Amniotic epithelial cell (primary cell): ENCODE measurements around the gene ALX3.

Source experiments
- DNase-seq: peaks from one replicate; pipeline ENCODE4 v3.0.0-alpha.2; 2010; ENCODE audit warnings: low read depth

ALX3 gene

DNA sequence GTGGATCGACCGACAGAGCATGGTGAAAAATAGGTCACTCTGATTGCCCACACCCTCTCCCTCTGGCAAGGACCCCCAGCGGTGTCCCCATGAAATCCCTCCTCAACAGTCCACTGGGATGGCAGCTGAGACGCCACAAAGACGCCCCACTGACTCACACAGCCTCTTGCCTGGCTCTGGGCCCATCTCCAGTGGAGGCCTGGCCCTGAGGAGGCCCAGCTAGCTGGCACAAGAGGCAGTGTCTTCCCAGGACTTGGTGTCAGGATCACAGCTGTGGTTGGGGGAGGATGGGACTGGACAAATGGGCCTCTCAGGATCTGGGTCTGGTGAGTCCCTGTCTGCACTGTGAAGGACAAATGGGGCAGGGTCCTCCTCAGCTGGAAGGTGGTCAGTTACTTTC lies 4.6 kb downstream of the ALX3 start:
- no peak for DNase-seq

DNA sequence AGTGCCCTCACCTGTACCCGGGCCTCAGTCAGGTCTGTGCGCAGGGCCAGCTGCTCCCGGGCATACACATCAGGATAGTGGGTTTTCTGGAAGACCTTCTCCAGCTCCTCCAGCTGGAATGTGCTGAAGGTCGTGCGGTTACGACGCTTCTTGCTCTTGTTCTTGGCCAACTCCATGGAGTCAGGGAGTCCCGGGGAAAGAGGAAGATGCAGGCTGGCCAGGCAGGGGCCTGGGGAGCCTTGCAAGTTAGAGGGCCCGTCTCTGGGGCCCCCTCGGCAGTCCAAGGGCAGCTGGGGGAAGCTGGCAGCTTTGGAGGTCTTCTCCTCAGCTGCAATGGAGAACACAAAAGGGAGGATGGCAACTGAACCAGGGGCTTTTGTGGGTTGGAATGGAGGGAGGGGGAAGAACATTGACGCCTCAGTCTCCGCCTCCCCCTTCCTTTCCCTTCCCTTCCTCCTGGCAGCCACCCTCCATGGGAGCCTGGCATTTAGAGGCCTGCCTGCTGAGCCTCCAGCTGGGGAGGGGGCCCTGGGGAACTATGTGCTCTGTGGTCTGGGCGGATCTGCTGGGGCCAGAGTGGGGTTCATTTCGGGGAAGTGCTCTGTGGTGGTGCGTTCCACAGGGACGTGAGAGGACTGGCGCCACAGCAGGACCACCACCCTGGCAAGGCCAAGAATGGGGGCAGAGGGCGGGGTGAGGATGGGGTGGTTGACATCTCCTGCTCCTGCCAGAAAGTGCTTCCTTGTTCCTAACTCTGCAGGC lies 5.7 kb downstream of the ALX3 start:
- DNase-seq, result no peak

DNA sequence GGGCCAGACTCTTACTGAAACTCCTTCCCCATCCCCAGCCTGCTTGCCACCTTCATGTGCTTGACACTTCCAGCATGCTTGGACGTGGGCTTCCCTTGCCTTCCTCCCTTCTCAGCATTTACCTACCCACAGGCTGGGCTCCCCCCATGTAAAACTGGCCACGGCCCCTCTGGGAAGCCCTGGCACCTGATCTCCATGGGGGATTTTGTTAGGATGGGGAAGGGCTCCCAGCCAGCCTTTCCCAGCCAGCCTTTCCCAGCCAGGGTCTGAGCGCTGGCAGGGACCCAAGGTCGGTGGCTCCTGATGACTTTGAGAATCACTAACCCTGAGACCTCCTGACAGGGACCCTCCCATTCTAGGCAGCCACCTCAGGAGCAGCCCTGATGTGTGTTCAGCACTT lies 6.7 kb downstream of the ALX3 start:
- DNase-seq, result no peak

DNA sequence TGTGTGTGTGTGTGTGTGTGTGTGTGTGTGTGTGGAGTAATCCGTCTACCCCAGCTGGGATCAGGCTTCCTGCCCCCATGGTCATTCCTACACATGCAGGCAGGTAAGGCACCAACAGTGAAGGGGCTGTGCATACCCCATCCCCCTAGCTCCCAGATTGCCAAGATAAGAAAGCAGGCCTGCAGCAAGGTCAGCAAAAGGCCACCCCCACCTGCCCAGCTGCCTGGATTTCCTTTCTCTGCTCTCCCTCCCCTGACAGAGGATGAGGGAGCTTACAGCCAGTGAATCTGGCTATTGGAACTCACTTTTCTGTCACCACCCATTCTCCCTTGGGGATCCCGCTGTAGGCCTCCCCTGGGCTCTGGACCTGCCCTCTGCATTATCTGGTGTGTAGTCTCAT lies 7.9 kb downstream of the ALX3 start:
- DNase-seq, result no peak

DNA sequence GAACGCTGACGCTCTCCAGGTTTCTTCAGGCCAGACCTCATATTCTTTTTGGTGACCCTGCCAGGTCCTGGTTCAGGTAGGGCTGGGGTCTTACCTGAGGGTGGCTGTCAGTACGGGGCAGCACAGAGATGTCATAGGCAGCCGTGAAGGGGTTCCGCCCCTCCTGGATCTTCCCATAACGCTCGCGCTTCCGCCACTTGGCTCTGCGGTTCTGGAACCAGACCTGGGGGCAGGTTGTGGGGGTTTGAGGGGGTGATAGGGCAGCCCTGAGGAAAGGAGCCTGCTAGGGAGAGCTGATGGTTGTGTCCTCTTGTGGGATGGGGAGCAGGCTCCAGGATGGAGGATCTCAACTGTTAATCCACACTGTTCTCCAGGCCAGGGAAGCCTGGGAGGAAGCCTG lies 9.1 kb downstream of the ALX3 start:
- no peak for DNase-seq

DNA sequence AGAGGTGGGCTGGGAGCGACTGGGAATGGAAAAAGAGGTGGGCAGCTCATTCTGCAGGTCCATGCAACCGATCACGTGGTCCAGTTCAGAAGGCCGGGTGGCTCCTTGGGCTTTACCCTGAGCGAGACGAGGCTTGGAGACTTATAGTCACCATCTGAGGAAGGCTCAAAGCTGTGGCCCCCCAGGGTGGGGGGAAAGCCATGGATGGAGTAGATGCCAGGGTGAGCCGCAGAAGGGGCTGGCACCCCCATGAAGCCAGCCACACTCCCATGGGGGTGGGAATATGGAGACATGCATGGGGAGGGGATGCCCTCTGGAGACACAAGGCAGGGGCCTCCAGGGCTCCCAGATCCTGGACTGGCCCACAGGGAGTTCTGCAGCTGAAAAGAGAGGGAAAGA lies 9.8 kb downstream of the ALX3 start:
- DNase-seq, result no peak

DNA sequence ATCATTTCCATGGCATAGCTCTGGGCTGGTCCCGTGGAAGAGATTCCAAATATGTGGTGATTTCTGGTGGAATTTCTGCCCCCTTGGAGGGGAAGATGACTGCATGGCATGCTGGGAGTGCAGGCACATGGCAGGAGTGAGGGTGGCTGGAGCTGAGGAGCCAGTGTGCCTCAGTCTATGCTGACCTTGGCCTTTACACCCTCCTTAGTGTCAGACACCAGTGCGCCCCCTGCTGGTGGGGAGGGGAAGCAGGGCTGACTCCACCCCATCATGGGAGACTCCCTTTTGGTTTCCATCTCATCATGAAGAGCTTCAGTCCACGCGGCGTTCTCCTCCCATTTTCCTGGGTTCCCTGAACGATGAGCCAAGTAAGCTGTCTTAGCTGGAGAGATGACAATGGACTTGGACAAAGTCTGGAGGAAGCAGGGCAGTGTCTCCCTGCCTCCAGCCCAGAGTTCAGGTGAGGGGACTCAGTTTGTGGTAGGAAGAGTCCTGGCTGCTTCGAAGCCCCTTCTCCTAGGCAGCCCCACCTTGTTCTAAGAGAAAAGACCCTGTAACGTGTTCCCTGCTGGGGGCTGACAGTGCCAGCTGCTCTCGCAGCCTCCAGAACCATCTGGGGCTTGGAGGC lies 10.3 kb downstream of the ALX3 start:
- DNase-seq, result peak; percentile 21

DNA sequence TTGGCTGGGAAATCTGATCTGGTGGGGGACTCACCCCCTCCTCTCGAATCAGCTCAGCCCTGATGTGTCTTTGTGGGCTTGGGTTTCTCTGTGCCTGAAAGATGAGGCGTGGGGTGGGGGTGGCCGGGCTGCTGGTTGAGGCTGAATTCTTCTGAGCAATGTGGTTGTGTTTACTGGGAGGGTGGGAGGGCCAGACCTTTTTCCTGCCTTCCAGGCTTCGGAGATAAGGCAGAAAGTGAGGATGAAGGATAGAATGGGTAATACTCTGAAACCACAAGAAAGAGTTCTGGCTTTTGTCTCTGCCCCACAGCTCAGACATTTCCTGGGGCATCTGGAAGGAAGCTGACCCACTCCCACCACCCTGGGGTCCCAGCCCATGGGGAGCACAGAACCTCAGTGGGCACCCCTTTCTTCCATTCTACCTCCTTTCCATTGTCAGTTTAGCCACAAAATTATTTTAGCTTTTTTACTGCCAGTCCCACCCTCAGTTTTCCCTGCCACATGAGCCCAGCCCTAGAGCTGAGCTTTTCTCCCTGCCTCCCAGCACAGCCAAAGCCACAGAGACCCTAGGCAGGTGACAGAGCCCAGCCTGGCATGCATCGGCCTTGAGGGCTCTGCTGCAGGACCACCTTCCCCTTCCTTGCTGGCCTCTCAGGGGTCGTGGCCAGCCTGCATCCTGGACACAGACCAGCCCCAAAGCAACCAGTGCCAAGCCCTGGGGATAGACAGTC lies 11.2 kb downstream of the ALX3 start:
- peak; percentile 93 for DNase-seq

DNA sequence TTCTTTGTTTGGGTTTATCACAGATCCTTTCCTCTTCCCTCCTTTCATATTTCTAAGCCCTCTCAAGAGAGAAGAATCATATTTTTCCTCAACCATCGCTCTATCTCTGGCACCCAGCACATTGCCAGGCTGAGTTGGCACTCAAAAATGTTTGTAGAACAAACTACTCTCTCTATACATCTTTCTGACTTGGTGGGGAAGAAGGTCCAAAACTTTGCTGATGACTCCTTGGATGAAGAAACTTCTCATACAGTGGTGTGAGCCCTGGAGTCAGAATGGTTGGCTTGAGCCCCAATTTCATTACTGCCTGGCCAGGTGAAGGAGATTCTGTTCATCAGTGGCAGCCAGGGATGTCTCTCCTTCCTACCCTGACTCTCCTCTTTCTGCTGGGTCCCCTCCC lies 11.9 kb downstream of the ALX3 start:
- peak; percentile 67 for DNase-seq

DNA sequence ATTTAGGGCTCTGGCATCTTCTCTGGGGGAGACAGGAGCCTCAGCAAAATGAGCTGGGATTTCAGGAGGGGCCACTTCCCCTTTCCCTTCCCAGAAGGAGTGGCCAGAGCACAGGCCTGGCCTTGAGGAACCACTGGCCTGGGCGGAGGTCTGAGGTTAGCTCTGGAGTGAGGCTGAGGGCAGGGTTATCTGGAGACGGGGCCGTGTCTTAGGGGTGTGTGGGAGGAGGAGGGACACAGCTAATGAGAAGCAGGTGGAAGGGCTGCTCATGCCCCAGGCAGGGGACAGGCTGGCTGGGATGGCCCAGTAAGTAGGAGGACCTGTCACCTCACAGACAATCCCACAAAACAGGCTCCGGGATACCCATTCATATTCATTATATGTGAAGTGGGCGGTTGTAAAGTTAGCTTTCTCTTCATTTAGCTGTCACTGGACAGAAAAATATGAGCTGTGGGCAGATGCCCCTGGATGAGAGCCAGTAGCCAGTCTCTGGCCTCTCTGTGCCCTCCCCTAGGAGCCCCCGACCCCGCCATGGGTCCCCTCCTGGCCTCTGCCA lies 12.4 kb downstream of the ALX3 start:
- peak; percentile 59 for DNase-seq

DNA sequence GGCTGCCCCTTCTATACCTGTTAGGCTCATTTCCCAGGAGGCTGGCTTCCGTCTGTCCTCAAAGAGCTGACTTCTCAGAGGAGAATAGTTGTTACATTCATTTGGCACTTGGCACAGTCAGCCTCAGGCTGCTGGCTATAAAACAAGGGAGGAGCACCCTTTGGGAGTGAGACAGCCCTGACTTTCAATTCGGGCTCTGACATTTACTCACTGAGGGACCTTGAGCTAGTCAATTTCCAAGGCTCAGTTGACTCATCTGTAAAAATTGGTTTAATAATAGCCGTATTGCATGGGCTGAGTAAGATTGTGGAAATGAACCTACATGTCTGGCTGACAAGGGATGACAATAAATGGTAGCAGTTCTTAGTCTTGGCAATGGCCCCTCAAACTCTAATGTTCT lies 13.7 kb downstream of the ALX3 start:
- peak; percentile 55 for DNase-seq

DNA sequence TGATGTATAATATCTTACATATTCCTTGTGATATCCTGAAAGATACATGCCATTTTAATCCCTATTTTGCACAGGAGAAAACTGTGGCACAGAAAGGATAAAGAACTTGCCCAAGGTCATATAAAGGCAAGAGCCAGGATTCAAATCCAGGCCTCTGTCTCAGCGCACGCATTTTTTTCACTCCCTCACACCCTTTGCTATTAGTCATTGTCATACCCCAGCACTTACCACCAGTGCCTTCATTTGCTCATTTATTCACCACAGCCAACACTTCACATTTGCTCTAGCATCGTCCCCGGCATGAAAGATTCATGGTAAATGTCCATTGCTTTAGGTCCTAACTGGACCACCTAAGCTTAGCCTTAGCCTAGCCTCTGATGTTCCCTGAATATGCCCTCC lies 14.2 kb downstream of the ALX3 start:
- peak; percentile 30 for DNase-seq

DNA sequence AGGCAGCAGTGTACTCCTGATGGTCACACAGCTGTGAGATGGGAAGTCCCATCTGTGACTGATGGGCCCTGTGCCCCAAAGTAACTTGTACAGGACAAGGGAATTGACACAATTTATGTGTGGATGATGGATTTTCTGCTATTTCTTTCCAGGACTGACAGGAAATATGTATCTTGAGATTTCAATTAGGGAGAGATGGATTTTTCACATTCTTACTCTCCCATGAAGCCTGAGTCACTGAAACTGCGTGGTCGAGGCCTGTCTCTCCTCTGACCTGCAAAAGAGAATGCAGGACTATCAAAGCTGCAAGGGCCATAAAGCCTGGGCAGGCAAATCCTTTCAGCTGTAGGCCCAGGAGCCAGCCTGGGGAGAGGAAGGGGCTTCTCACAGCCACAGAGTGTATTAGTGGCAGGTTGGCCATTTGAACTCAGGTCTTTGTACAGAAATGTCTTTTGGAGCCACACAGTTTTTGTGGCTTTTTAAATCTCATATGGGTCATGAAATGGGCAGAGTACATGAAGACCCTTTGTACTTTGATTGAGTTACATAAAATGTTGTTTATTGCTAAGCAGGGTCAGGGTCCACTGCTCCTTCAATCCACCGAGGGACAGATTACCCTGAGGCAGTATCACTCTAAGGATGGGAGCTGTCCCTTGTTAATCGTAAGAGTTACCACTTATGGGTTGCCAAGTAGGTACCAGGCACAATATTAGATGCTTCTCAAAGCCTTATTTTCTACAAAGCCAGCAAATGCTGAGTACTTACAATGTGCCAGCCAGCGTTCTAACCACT lies 14.8 kb downstream of the ALX3 start:
- peak; percentile 79 for DNase-seq

DNA sequence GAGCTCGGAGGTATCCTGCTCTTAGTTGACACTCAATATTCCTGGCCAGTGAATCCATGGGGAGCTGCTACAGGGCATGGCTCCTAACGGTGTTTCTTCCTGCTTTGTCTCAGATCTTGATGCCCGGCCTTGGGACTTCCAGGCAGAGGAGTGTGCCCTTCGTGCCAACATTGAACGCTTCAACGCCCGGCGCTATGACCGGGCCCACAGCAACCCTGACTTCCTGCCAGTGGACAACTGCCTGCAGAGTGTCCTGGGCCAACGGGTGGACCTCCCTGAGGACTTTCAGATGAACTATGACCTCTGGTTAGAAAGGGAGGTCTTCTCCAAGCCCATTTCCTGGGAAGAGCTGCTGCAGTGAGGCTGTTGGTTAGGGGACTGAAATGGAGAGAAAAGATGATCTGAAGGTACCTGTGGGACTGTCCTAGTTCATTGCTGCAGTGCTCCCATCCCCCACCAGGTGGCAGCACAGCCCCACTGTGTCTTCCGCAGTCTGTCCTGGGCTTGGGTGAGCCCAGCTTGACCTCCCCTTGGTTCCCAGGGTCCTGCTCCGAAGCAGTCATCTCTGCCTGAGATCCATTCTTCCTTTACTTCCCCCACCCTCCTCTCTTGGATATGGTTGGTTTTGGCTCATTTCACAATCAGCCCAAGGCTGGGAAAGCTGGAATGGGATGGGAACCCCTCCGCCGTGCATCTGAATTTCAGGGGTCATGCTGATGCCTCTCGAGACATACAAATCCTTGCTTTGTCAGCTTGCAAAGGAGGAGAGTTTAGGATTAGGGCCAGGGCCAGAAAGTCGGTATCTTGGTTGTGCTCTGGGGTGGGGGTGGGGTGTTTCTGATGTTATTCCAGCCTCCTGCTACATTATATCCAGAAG lies 16.7 kb downstream of the ALX3 start:
- DNase-seq, result no peak

DNA sequence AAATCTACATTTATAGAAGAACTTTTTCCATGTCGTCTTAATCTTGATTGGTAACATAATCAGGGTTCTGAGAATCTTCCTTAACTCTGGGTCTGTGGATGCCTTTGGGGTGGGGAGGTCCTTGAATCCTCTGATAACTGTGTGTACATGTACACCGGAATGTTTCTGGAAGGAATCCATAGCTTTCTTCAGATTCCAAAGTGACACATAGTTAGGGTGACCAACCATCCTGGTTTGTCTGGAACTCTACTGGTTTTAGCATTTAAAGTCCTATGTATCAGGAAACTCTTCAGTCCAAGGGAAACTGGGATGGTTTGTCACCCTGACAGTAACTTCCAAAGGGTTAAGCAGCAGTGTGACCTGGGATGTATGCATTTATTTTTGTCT lies 19.2 kb downstream of the ALX3 start:
- DNase-seq, result no peak

DNA sequence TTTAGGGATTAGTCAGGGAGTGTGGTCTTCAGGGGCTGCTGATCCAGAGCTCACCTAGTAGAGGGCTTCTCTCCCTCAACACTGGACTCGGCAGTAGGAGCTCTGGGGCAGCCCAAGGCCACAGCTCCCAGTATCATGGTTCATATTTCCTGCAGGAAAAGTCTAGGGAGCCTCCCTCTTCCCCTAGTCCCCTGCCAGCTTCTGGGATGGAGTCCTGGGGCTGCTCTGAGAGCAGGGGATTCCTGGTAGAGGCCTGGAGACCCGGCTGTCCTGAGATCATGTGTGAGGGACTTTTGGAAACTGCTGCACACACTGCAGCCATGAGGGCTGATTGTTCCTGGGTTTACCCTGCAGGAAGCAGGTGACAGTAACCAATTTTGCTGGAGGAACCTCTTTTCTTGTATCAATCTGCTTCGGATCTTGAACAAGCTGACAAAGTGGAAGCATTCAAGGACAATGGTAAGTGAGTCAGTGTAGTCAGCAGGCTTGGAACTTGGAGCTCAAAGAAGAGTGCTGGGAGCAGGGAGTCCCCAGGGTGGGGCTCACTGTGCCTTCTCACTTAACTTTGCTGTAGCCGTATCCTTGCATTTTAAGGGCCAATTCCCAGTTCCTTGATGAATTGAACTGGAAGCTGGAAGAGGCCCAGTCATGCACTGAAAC lies 19.7 kb downstream of the ALX3 start:
- no peak for DNase-seq

DNA sequence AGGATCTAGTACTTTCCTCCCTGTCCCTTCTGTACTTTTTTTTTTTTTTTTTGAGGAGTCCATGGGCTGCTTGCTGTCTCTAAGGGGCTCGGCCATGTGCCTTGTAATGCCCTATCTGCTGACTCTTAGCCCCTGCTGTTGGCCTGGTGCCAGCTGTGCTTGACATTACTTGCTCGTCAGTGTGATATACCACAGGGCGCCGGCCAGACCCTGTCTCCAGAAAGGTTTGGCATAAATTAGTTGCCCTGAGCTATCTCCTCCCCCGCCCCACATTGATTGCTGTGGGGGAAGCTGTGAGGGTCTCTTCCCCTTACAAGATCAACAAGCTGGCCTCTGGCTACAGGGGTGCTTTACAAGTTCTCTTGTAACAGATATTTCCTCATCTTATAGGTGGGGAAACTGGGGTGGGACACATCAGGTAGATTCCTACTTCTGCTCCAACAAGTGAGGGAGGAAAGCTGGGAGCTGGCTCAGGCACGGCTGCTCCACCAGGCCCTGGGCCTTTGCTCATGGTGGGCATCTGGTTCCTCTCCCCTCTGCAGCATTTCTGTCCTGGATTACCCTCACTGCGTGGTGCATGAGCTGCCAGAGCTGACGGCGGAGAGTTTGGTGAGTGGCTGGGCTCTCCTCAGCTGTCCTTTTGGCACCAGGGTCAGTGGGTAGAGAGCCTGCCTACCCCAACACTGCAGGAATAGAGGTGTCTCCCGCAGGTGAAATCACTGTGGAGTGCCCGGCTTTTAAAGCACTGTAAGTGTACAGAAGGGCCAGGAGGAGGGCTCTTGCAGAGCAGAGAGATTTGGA lies 20.5 kb downstream of the ALX3 start:
- DNase-seq, result no peak

DNA sequence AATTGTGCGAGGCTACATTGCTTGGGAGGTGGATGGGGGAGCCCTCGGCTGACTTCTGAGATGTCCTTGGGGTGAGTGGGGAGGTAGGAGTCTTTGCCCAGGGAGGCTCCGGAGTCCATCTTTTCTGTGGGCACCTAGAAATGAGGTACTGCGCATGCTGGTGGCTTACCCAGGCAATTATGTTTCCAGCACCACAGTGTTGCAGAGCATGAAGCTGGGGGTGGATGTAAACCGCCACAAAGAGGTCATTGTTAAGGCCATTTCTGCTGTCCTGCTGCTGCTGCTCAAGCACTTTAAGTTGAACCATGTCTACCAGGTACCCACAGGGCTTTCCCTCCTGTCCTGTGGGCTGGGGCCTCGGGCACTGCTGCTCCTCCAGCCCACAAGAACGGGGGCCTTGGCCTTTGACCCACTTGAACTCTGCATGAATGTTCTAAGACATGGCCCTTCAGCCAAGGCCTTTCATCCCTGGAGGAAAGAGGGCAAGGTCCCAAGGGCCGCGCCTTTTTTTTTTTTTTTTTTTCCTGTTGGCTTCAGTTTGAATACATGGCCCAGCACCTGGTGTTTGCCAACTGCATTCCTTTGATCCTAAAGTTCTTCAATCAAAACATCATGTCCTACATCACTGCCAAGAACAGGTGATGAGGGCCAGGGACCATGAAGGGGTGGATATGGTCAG lies 21.4 kb downstream of the ALX3 start:
- DNase-seq, result no peak

DNA sequence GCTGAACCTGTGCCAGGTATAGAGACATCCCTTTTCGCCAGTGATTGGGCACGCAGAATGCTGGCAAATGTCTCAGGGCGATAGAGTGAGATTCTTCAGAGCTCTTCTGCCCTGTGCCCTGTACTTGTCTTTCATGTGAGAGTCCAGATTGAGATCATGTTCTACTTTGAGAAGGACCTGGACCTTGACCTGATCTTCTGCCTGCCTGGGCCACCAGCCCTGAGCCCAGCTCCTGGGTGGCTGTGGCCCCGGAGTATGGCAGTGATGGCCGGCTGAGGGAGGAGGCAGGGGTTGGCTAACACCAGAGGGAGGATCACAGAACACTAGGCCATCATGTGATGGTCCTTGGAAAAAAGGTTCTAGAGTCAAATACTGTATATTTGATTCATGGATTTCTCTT lies 22.2 kb downstream of the ALX3 start:
- DNase-seq, result no peak
